Lung (tissue), 12 donors: ENCODE data around the gene KLHL29. TPM values are rescaled to one million over a fixed set of nuclear protein-coding genes. Genes with fewer than 3 reads are reported as not detected.

Source experiments
- ATAC-seq: fragments of 200-7000 bp; cut with Tn5 transposase; one replicate; pipeline ENCODE4 v1.9.1; 2020; ENCODE audit warnings: moderate number of reproducible peaks; ENCODE audit not compliant: insufficient read depth, low FRiP score
- DNase-seq, 3 donors: peaks; one replicate each; pipeline ENCODE4 v3.0.0-alpha.2; 2013 to 2017
- H3K27ac ChIP-seq, 2 donors: one replicate each; pipeline ENCODE4 v1.5.1; 2013; ENCODE audit warnings: mild to moderate bottlenecking in 2 of 2, moderate library complexity in 2 of 2, control low read depth in 1 of 2, inconsistent platforms in 1 of 2, low read depth in 1 of 2, low read length in 1 of 2
- H3K27me3 ChIP-seq, 3 donors: one replicate each; pipeline ENCODE4 v1.5.1; 2013; ENCODE audit warnings: low read length in 2 of 3; ENCODE audit not compliant: control insufficient read depth in 3 of 3, insufficient read depth in 3 of 3
- H3K36me3 ChIP-seq, 4 donors: one replicate each; pipeline ENCODE4 v1.5.1; 2013; ENCODE audit warnings: low read length in 4 of 4, mild to moderate bottlenecking in 1 of 4, moderate library complexity in 1 of 4; ENCODE audit not compliant: control insufficient read depth in 4 of 4, insufficient read depth in 4 of 4
- H3K4me1 ChIP-seq, 5 donors: one replicate each; pipeline ENCODE4 v1.5.1; 2013; ENCODE audit warnings: low read length in 5 of 5, mild to moderate bottlenecking in 2 of 5, moderate library complexity in 1 of 5; ENCODE audit not compliant: control insufficient read depth in 5 of 5, insufficient read depth in 5 of 5
- H3K4me3 ChIP-seq: one replicate; pipeline ENCODE4 v1.5.1; 2013; ENCODE audit warnings: mild to moderate bottlenecking, control low read depth, moderate library complexity
- H3K9ac ChIP-seq, 2 donors: one replicate each; pipeline ENCODE4 v1.5.1; 2013; ENCODE audit warnings: low read length in 2 of 2, control low read depth in 1 of 2; ENCODE audit not compliant: insufficient read depth in 1 of 2
- H3K9me3 ChIP-seq, 4 donors: one replicate each; pipeline ENCODE4 v1.5.1; 2013; ENCODE audit warnings: low read length in 3 of 4, mild to moderate bottlenecking in 1 of 4, moderate library complexity in 1 of 4; ENCODE audit not compliant: control insufficient read depth in 4 of 4, insufficient read depth in 3 of 4
- WGBS, 2 donors: extraction: QIAGEN DNeasy Blood & Tissue Kit; methylation state at CpG; one replicate each; pipeline ENCODE4 v1.1.7; 2013; 5-methylcytosine and 5-hydroxymethylcytosine counted together
- polyA plus RNA-seq, 2 donors: library from polyadenylated mRNA; stranded (reverse); fragments of 200-250 nt; gene quantifications; one replicate each; pipeline ENCODE4 v1.2.1, GENCODE V29; 2013
- total RNA-seq, 2 donors: library from RNA; depleted of rRNA in 1 of 2; stranded (reverse); fragments of >200 nt in 1 of 2; gene quantifications; one replicate each; pipeline ENCODE4 v1.2.1, GENCODE V29; 2014 to 2021
- TF ChIP-seq, protein P1 (sequence below): IDR thresholded peaks from 2 replicates; pipeline ENCODE4 v1.5.1; 2012; ENCODE audit warnings: mild to moderate bottlenecking; ENCODE audit errors: control extremely low read depth, extremely low read depth
- donor health status: control.
- donor health status: control.
- donor health status: Bipolar disorder and iron deficiency.
- donor health status: healthy.
- donor health status: DM: yes; HTN: yes; CAD: no.

Gene KLHL29
- total and polyA plus RNA-seq, 4 donors: 2.7 to 16.2 (median 3.5) TPM

GRCh38 chr2:23557455-23557854 lies 172.5 kb downstream of the KLHL29 start:
- DNase-seq (no peak), ATAC-seq (no peak)
- Histone ChIP-seq H3K27ac (no peak overlapping the region), H3K4me1 (peaks cover 0 to 5% (median 0%) of the 10 kb centered on the region in 5 donors), H3K36me3 (no peaks in the 10 kb centered on the region), H3K27me3 (no peaks in the 10 kb centered on the region), H3K9ac (no peak overlapping the region), H3K9me3 (no peaks in the 10 kb centered on the region), H3K4me3 (no peak overlapping the region)
- TF ChIP-seq, protein P1, sequence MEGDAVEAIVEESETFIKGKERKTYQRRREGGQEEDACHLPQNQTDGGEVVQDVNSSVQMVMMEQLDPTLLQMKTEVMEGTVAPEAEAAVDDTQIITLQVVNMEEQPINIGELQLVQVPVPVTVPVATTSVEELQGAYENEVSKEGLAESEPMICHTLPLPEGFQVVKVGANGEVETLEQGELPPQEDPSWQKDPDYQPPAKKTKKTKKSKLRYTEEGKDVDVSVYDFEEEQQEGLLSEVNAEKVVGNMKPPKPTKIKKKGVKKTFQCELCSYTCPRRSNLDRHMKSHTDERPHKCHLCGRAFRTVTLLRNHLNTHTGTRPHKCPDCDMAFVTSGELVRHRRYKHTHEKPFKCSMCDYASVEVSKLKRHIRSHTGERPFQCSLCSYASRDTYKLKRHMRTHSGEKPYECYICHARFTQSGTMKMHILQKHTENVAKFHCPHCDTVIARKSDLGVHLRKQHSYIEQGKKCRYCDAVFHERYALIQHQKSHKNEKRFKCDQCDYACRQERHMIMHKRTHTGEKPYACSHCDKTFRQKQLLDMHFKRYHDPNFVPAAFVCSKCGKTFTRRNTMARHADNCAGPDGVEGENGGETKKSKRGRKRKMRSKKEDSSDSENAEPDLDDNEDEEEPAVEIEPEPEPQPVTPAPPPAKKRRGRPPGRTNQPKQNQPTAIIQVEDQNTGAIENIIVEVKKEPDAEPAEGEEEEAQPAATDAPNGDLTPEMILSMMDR: no peak
- WGBS, 2 donors: 86 to 91% methylated on average over 9 of the region's 9 CpGs

GRCh38 chr2:23559561-23560239 lies 174.7 kb downstream of the KLHL29 start:
- Histone ChIP-seq H3K9ac (no peak overlapping the region), H3K4me3 (no peak overlapping the region), H3K9me3 (no peaks in the 10 kb centered on the region), H3K4me1 (peaks cover 0 to 18% (median 3%) of the 10 kb centered on the region in 5 donors), H3K27ac (no peak overlapping the region), H3K36me3 (no peaks in the 10 kb centered on the region), H3K27me3 (no peaks in the 10 kb centered on the region)
- ATAC-seq (no peak), DNase-seq (no peak)
- TF ChIP-seq, protein P1: no peak
- WGBS, 2 donors: 86 to 87% methylated on average over 20 of the region's 20 CpGs

DNA sequence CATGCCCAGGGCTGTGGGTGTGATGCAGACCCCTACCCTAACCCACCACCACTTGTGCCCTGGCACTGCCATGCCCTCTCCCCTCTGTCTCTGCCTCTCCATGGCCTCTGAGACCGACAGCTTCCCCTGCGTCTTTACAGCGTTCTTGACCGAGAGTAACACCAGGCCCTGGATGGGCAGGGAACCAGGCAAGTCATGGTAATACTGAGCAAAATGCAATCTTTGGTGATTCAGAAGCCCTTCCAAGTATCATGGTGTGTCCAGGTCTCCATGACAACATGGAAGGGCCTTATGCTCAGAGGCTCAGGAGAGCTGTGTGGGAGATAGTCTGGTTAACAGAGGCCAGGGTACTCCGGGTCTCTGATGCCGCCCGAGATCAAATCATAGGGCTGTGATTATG lies 176.1 kb downstream of the KLHL29 start:
- Histone ChIP-seq H3K27ac (no peak overlapping the region), H3K27me3 (no peaks in the 10 kb centered on the region), H3K4me1 (peaks cover 0 to 19% (median 8%) of the 10 kb centered on the region in 5 donors), H3K4me3 (no peak overlapping the region), H3K9ac (no peak overlapping the region), H3K36me3 (no peaks in the 10 kb centered on the region), H3K9me3 (no peaks in the 10 kb centered on the region)
- ATAC-seq (no peak), DNase-seq (no peak)
- 97% methylated on average over 7 of the region's 7 CpGs for WGBS, 2 donors
- TF ChIP-seq, protein P1: no peak

DNA sequence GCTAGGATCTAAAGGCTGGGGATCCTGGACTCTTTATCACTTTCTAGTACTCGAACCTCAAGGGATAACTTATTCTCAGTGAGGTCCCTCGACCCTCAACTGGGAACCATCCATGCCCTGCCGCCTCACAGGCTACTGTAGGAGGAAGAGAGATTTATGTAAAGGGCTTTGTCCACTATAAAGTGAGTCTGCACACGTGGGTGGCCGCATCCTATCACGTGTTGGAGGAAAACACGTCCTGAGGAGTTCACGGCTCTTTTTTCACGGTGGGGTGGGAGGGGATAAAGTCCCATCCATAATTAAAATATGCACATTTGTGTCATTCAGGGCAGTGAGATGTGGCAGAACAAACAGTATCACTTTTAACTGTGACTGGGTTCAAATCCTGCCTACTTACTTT lies 176.6 kb downstream of the KLHL29 start:
- H3K27ac ChIP-seq: no peak overlapping the region
- H3K4me3 ChIP-seq: no peak overlapping the region
- H3K9me3 ChIP-seq: no peaks in the 10 kb centered on the region
- 85% methylated on average over 9 of the region's 9 CpGs for WGBS, 2 donors
- no peak for DNase-seq
- no peaks in the 10 kb centered on the region for H3K36me3 ChIP-seq
- peaks cover 0 to 19% (median 8%) of the 10 kb centered on the region in 5 donors for H3K4me1 ChIP-seq
- no peak for ATAC-seq
- H3K27me3 ChIP-seq: no peaks in the 10 kb centered on the region
- TF ChIP-seq, protein P1: no peak
- no peak overlapping the region for H3K9ac ChIP-seq
